Measurements from ENCODE around the gene LYZL4.

LYZL4 gene

DNA sequence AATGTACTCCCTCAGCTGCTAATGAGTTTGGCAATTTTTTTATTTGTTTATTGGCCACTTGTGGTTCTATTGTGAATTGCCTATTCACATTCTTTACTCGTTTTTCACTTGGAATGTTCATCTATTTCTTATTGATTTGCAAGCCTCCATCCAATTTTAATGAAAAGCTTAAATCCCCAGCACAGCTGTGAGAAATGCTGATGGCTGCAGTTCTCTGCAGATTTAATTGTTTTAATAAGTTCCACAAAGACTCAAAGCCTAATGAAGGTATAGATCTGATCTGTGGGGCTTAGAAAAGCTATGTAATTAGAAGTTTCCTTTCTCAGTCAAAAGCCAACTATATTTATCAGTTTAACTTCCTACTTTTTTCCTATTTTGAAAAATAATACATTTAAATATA, 41.5 kb downstream of the LYZL4 start:
- no peak for DNase-seq (ENCODE audit: low spot score)
- in situ Hi-C loops (cut with MboI; ENCODE audit: low sequenced_read_pairs, unreplicated experiment): no loop called here
- TF ChIP-seq, protein P1, sequence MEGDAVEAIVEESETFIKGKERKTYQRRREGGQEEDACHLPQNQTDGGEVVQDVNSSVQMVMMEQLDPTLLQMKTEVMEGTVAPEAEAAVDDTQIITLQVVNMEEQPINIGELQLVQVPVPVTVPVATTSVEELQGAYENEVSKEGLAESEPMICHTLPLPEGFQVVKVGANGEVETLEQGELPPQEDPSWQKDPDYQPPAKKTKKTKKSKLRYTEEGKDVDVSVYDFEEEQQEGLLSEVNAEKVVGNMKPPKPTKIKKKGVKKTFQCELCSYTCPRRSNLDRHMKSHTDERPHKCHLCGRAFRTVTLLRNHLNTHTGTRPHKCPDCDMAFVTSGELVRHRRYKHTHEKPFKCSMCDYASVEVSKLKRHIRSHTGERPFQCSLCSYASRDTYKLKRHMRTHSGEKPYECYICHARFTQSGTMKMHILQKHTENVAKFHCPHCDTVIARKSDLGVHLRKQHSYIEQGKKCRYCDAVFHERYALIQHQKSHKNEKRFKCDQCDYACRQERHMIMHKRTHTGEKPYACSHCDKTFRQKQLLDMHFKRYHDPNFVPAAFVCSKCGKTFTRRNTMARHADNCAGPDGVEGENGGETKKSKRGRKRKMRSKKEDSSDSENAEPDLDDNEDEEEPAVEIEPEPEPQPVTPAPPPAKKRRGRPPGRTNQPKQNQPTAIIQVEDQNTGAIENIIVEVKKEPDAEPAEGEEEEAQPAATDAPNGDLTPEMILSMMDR (IDR thresholded peaks at IDR 0.05; ENCODE audit: borderline replicate concordance, control extremely low read depth, extremely low read depth, insufficient read depth, missing control alignments): no peak

DNA sequence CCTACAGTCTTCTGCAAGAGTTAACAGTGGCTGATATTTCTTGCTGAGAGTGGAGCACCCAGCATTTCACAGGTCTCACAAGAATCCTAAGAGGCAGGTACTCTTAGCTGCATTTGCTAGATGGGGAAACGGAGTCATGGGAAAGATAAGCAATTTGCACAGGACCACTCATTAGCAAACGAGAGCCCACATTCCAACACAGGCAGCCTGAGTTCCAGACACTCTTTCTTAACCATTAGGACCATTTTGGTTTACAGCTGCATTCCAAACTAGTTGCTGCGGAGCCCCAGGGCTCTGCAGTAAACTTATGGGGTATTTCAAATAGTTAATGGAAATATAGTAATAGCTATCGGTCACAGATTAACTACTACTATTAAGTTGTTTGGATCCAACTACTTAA, 42.5 kb downstream of the LYZL4 start:
- TF ChIP-seq, protein P1 (IDR thresholded peaks at IDR 0.05; ENCODE audit: borderline replicate concordance, control extremely low read depth, extremely low read depth, insufficient read depth, missing control alignments): no peak
- DNase-seq (ENCODE audit: low spot score): no peak
- in situ Hi-C loops (cut with MboI; ENCODE audit: low sequenced_read_pairs, unreplicated experiment): no loop called here

DNA sequence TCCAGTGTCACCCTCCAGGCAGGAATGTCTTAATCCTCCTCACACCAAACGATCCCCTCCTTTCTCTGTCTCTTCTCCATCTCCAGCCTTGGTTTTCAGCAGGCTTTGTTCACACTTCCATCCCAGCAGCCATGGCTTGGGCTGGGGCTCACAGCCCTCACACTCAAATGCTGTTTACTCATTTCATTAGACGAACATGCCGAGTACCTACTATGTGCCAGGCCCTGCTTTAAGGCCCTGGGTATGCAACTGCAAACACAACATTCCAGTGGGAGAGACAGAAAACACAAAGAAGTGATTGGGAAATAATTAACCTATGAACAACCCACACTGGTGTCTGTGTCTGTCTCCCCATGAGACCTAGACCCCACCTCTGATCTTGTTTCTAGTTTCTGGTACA, 43.9 kb downstream of the LYZL4 start:
- TF ChIP-seq, protein P1 (IDR thresholded peaks at IDR 0.05; ENCODE audit: borderline replicate concordance, control extremely low read depth, extremely low read depth, insufficient read depth, missing control alignments): no peak
- in situ Hi-C loops (cut with MboI; ENCODE audit: low sequenced_read_pairs, unreplicated experiment): no loop called here

DNA sequence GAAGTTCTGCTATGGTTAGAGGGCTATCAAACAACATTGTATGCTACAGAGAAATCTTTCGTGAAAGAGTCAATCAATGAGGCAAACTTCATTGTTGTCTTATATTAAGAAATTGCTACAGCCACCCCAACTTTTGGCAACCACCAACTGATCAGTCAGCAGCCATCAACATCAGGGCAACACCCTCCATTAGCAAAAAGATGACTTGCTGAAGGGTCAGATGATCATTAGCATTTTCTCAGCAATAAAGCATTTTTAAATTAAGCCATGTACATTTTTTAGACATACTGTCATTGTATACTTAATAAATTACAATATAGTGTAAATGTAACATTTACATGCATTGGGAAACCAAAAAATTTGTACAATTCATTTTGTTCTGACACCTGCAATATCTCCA, 53.1 kb downstream of the LYZL4 start:
- in situ Hi-C loops (cut with MboI; ENCODE audit: low sequenced_read_pairs, unreplicated experiment): no loop called here
- no peak for DNase-seq (ENCODE audit: low spot score)
- TF ChIP-seq, protein P1 (IDR thresholded peaks at IDR 0.05; ENCODE audit: borderline replicate concordance, control extremely low read depth, extremely low read depth, insufficient read depth, missing control alignments): no peak

More for the DNA sequence above, 43.9 kb downstream of the LYZL4 start:
- no peak for DNase-seq (ENCODE audit: low spot score)

DNA sequence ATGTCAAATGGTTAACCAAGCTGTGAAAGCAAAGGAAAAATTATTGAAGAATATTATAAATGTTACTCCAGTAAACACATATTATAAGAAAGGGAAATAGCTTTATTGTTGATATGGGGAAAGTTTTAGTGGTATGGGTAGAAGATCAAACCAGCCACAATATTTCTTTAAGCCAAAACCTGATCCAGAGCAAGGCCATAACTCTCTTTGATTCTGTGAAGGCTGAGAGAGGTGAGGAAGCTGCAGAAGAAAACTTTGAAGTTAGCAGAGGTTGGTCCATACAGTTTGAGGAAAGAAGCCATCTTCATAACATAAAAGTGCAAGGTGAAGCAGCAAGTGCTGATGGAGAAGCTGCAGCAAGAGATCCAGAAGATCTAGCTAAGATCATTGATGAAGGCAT, 54.8 kb downstream of the LYZL4 start:
- TF ChIP-seq, protein P1 (IDR thresholded peaks at IDR 0.05; ENCODE audit: borderline replicate concordance, control extremely low read depth, extremely low read depth, insufficient read depth, missing control alignments): no peak
- in situ Hi-C loops (cut with MboI; ENCODE audit: low sequenced_read_pairs, unreplicated experiment): no loop called here

DNA sequence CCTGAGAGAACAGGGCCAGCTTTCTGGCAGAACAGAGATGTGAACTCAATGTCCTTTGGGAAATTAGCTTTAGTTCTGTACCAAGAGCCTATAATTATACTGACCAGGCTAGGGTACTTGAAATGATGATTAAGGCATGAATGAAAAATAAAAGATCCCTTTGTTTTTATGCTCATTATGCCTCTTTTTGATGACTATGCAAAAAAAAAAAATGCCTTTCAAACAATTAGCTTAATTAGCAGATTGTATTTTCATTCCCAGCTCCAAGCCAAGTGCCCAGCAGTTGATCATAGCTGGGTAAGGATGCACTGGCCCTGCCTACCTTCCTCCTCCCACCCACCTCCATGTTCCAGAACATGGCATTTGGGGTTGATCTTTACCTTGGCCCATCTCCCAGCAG, 56.8 kb downstream of the LYZL4 start:
- DNase-seq (ENCODE audit: low spot score): no peak
- TF ChIP-seq, protein P1 (IDR thresholded peaks at IDR 0.05; ENCODE audit: borderline replicate concordance, control extremely low read depth, extremely low read depth, insufficient read depth, missing control alignments): no peak
- in situ Hi-C loops (cut with MboI; ENCODE audit: low sequenced_read_pairs, unreplicated experiment): no loop called here

More for the DNA sequence above, 54.8 kb downstream of the LYZL4 start:
- DNase-seq (ENCODE audit: low spot score): no peak

DNA sequence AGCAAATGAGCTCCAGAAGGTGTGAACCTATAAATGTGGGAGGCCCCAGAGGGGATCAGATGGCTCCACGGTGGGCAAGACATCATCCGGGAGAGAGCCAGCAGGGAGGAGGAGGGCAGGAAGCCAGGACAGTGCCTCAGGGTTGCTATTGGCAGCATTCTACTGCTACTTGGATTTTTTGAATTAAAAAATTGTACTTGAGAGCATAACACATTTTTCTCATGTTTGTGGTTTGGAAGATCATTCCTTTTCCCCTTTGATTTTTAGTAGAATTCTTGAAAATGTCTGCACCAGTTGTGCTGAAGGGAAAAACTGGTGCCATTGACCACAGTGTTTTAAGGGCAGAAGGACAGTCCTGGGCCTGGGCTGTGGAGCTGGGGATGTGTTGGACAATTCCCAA, 59.2 kb downstream of the LYZL4 start:
- no peak for DNase-seq (ENCODE audit: low spot score)
- TF ChIP-seq, protein P1 (IDR thresholded peaks at IDR 0.05; ENCODE audit: borderline replicate concordance, control extremely low read depth, extremely low read depth, insufficient read depth, missing control alignments): no peak
- in situ Hi-C loops (cut with MboI; ENCODE audit: low sequenced_read_pairs, unreplicated experiment): no loop called here

Data from GM13976 (cell line).